Nephron progenitor cell (in vitro differentiated cells): ENCODE measurements around the gene COLGALT1.
A peak's percentile ranks its signal among the peaks of the same experiment; 100 is the strongest.

Experiments
- DNase-seq: peaks from one replicate; pipeline ENCODE4 v3.0.0; 2021
- H3K27ac Mint-ChIP-seq: 2 replicates; pipeline ENCODE4 v1.8.0; 2021; ENCODE audit warnings: mild to moderate bottlenecking, moderate library complexity, mixed read lengths
- H3K27me3 Mint-ChIP-seq: 2 replicates; pipeline ENCODE4 v1.8.0; 2021; ENCODE audit warnings: mild to moderate bottlenecking, low read depth, mixed read lengths; ENCODE audit not compliant: poor library complexity
- H3K36me3 Mint-ChIP-seq: 2 replicates; pipeline ENCODE4 v1.8.0; 2021; ENCODE audit warnings: low read depth, mixed read lengths
- H3K4me1 Mint-ChIP-seq: 2 replicates; pipeline ENCODE4 v1.8.0; 2021; ENCODE audit warnings: mixed read lengths
- H3K4me3 Mint-ChIP-seq: 2 replicates; pipeline ENCODE4 v1.8.0; 2021; ENCODE audit warnings: mild to moderate bottlenecking, moderate library complexity, mixed read lengths
- H3K9me3 Mint-ChIP-seq: 2 replicates; pipeline ENCODE4 v1.8.0; 2021; ENCODE audit warnings: mild to moderate bottlenecking, moderate library complexity, mixed read lengths
- CTCF ChIP-seq: fragments of 200-600 bp; sonication (generic); IDR thresholded peaks from 2 replicates; pipeline ENCODE4 v1.5.0; 2021; ENCODE audit warnings: antibody characterized with exemption

COLGALT1 gene

DNA sequence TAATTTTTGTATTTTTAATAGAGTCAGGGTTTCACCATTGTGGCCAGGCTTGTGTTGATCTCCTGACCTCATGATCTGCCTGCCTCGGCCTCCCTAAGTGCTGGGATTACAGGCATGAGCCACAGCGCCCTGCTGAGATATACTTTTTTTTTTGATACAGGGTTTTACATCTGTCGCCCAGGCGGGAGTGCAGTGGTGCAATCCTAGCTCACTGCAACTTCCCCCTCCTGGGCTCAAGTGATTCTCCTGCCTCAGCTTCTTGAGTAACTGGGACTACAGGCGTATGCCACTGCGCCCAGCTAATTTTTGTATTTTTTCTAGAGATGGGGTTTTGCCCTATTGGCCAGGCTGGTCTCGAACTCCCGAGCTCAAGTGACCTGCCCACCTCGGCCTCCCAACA, 2.0 kb downstream of the COLGALT1 start:
- H3K27me3 Mint-ChIP-seq, result no peaks in the 10 kb centered on the region
- H3K4me1 Mint-ChIP-seq, result peaks cover 31% of the 10 kb centered on the region
- no peak overlapping the region for H3K4me3 Mint-ChIP-seq
- TF ChIP-seq CTCF, result no peak
- H3K36me3 Mint-ChIP-seq, result peaks cover 26% of the 10 kb centered on the region
- H3K27ac Mint-ChIP-seq, result no peak overlapping the region
- H3K9me3 Mint-ChIP-seq, result no peaks in the 10 kb centered on the region
- DNase-seq, result no peak

DNA sequence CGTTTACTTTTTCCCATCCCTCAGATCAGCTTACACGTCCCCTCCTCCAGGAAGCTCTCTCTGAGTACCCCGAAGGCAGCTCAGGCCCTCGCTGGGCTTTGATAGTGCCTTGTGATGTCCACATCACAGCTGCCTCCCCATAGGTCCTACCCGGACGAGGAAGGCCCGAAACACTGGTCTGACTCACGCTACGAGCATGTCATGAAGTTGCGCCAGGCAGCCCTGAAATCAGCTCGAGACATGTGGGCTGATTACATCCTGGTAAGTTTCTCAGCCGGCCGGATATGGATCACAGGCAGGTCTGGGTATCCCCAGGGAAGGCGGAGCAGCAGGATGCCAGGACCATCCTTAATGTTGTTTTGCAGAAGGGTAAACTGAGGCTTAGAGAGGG, 4.8 kb downstream of the COLGALT1 start:
- Mint-ChIP-seq H3K36me3 (peaks cover 35% of the 10 kb centered on the region), H3K4me1 (peaks cover 18% of the 10 kb centered on the region), H3K9me3 (no peaks in the 10 kb centered on the region), H3K4me3 (no peak overlapping the region), H3K27ac (no peak overlapping the region), H3K27me3 (no peaks in the 10 kb centered on the region)
- TF ChIP-seq CTCF, result no peak
- DNase-seq, result no peak

DNA sequence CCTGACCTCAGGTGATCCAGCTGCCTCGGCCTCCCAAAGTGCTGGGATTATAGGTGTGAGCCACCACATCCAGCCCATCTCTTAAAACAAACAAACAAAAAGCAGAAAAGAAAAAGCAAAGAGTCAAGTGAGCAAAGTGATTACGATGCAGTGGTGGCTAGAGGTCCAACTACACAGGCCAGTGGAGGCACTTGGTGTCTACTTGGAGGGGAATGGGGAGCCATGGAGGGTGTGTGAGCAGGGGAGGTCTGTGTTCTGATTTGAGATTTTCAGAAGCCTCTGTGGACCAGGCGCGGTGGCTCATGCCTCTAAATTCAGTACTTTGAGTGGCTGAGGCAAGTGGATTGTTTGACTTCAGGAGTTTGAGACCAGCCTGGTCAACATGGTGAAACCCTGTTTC, 6.6 kb downstream of the COLGALT1 start:
- H3K9me3 Mint-ChIP-seq, result no peaks in the 10 kb centered on the region
- peaks cover 37% of the 10 kb centered on the region for H3K36me3 Mint-ChIP-seq
- H3K27ac Mint-ChIP-seq, result peak overlapping the region; percentile 57
- H3K27me3 Mint-ChIP-seq, result no peaks in the 10 kb centered on the region
- H3K4me1 Mint-ChIP-seq, result peaks cover 10% of the 10 kb centered on the region
- DNase-seq, result no peak
- no peak for TF ChIP-seq CTCF
- H3K4me3 Mint-ChIP-seq, result no peak overlapping the region

DNA sequence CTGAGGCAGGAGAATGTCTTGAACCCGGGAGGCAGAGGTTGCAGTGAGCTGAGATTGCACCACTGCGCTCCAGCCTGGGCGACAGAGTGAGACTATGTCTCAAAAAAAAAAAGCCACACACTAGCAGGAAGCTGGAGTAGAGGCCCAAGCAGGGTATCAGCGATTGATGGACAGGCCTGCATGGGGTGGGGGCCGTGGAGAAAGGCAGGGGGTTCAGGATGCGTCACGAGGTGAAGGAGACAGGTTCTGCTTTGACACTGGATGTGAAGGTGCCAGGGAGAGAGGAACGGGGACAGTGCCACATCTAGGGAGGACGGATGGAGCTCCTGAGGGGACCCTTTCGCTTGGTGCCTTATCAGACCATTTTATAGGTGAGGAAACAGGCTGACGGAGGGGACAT, 7.1 kb downstream of the COLGALT1 start:
- Mint-ChIP-seq H3K27ac (peak overlapping the region; percentile 98), H3K9me3 (no peaks in the 10 kb centered on the region), H3K36me3 (peaks cover 41% of the 10 kb centered on the region), H3K4me1 (peaks cover 10% of the 10 kb centered on the region), H3K27me3 (no peaks in the 10 kb centered on the region), H3K4me3 (no peak overlapping the region)
- DNase-seq, result no peak
- no peak for TF ChIP-seq CTCF

DNA sequence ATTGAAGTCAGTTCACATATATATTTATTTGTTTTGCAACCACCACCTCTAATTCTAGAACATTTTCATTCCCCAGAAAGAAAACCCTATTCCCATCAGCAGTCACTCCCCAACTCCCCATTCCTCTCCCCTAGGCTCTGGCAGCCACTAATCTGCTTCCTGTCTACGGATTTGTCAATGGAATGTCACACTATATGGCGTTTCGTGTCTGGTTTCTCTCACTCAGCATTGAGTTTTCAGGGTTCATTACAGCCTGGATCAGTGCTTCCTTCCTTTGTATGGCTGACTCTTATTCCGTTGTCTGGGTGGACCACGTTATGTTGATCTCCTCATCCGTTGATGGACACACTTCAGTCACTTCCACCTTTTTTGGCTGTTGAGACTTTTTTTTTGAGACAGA, 9.3 kb downstream of the COLGALT1 start:
- TF ChIP-seq CTCF, result no peak
- Mint-ChIP-seq H3K9me3 (no peaks in the 10 kb centered on the region), H3K27me3 (no peaks in the 10 kb centered on the region), H3K36me3 (peaks cover 53% of the 10 kb centered on the region), H3K4me1 (peaks cover 4% of the 10 kb centered on the region), H3K27ac (peak overlapping the region; percentile 31), H3K4me3 (no peak overlapping the region)
- no peak for DNase-seq

- TF ChIP-seq CTCF, result no peak
- no peak overlapping the region for H3K27ac Mint-ChIP-seq
- H3K4me3 Mint-ChIP-seq, result no peak overlapping the region
- no peaks in the 10 kb centered on the region for H3K4me1 Mint-ChIP-seq
- no peaks in the 10 kb centered on the region for H3K9me3 Mint-ChIP-seq
- no peaks in the 10 kb centered on the region for H3K27me3 Mint-ChIP-seq
- no peak for DNase-seq
- peaks cover 47% of the 10 kb centered on the region for H3K36me3 Mint-ChIP-seq
Measured at GRCh38 chr19:17565611-17566010, 10.2 kb downstream of the COLGALT1 start.
